Measurements from ENCODE around the gene NPPA.

The NPPA gene

DNA sequence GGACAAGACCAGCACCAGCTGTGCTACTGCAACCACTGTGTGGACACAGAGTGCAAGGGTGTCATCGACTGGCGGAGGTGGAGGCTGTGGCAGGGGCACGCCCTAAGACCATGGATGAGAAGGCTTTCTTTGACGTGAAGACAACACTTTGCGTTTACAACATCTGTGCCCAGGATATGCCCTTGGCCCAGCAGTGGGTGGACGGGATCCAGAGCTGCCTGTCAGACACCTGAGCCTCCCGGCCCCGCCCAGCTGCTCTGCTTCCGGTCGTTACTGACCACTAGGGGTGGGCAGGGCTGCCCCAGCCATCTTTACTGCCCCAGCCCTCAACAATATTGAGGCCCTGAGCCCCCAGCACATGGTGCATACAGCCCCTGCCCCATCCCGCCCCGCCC is 32.6 kb upstream of the NPPA start:
- Histone ChIP-seq H3K9me3 (ENCODE audit: insufficient read depth, low read depth, low read length) (peaks cover 4% of the 10 kb centered on the region), H3K4me1 (ENCODE audit: control insufficient read depth in 1 of 2, insufficient read depth in 2 of 2, low read length in 2 of 2) (peaks cover 8% of the 10 kb centered on the region in 2 experiments), H2AK5ac (ENCODE audit: low read length) (no peak overlapping the region), H3K4me2 (ENCODE audit: low read length) (no peak overlapping the region), H4K12ac (ENCODE audit: low read depth, low read length) (no peak overlapping the region), H3K23ac (ENCODE audit: low read length) (no peak overlapping the region), H2BK5ac (ENCODE audit: low read depth, low read length, poor library complexity) (no peak overlapping the region), H4K8ac (ENCODE audit: low read depth, low read length) (no peak overlapping the region), H4K91ac (ENCODE audit: low read depth, low read length) (no peak overlapping the region), H3K9ac (ENCODE audit: low read length) (no peak overlapping the region), H2AFZ (ENCODE audit: insufficient read depth, low read length, poor library complexity) (no peak overlapping the region), H2BK12ac (ENCODE audit: low read length) (no peak overlapping the region), H3K4ac (ENCODE audit: low read depth, low read length) (no peak overlapping the region), H3K79me2 (ENCODE audit: control insufficient read depth, insufficient read depth, low read length, poor library complexity) (no peaks in the 10 kb centered on the region), H3K36me3 (ENCODE audit: control insufficient read depth in 1 of 2, insufficient read depth in 2 of 2, low read length in 2 of 2) (no peaks in the 10 kb centered on the region), H3K27ac (ENCODE audit: low read depth, low read length) (no peak overlapping the region), H3K4me3 (ENCODE audit: low read depth, low read length) (no peak overlapping the region), H2BK120ac (ENCODE audit: insufficient read depth, low read length, poor library complexity) (no peak overlapping the region), H3K79me1 (ENCODE audit: low read length) (no peaks in the 10 kb centered on the region), H3K18ac (ENCODE audit: low read length) (no peak overlapping the region), H3K27me3 (ENCODE audit: insufficient read depth, low read length) (no peaks in the 10 kb centered on the region), H3K14ac (ENCODE audit: low read length) (no peak overlapping the region)
- DNase-seq = no peak
- WGBS (ENCODE audit: extremely low coverage, insufficient coverage, insufficient read length) = no CpG with 5 or more reads among the region's 12 CpGs

DNA sequence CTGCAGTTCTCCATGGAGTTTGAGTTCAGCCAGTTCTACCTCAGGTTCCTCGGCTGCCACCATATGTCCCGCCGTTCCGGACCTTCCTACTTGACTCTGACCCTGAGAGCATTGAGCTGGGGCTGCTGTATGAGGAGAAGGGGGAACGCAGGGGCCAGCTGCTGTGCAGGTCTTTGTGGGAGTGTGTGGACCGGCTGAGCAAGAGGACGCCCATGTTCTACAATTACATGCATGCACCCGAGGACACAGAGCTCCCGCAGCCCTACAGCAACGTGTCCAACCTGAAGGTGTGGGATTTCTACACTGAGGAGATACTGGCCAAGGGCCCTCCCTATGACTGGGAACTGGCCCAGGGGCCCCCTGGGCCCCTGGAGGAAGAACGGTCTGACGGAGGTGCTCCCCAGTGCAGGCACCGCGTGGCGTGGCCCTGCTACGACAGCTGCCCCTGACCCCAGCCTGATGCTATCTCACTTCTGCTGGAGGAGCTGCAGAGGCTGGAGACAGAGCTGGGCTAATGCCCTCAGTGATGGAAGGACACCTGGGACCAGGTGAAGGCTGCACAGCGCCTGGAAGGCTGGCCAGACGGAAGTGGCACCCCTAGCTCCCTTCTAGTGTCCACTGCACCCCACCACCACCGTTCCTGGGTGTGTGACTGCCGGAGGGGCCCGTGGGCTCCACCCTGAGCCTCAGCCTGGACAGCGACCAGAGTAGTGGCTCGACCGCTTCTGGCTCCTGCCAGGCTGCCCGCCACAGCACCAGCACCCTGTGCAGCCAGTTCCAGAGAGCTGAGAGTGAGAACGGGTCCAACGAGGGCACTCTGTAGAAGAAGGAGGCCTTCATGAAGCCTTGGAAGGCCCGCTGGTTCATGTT is 32.0 kb upstream of the NPPA start:
- no peak overlapping the region for H3K9ac ChIP-seq (ENCODE audit: low read length)
- no peak overlapping the region for H3K14ac ChIP-seq (ENCODE audit: low read length)
- H2BK12ac ChIP-seq (ENCODE audit: low read length) = no peak overlapping the region
- H2AFZ ChIP-seq (ENCODE audit: insufficient read depth, low read length, poor library complexity) = no peak overlapping the region
- peaks cover 8% of the 10 kb centered on the region in 2 experiments for H3K4me1 ChIP-seq (ENCODE audit: control insufficient read depth in 1 of 2, insufficient read depth in 2 of 2, low read length in 2 of 2)
- H3K4ac ChIP-seq (ENCODE audit: low read depth, low read length) = no peak overlapping the region
- H4K12ac ChIP-seq (ENCODE audit: low read depth, low read length) = no peak overlapping the region
- no peaks in the 10 kb centered on the region for H3K79me1 ChIP-seq (ENCODE audit: low read length)
- no peak for DNase-seq
- no peaks in the 10 kb centered on the region for H3K36me3 ChIP-seq (ENCODE audit: control insufficient read depth in 1 of 2, insufficient read depth in 2 of 2, low read length in 2 of 2)
- WGBS (ENCODE audit: extremely low coverage, insufficient coverage, insufficient read length) = no CpG with 5 or more reads among the region's 28 CpGs
- H3K4me2 ChIP-seq (ENCODE audit: low read length) = no peak overlapping the region
- H3K23ac ChIP-seq (ENCODE audit: low read length) = no peak overlapping the region
- no peak overlapping the region for H3K27ac ChIP-seq (ENCODE audit: low read depth, low read length)
- no peak overlapping the region for H3K18ac ChIP-seq (ENCODE audit: low read length)
- no peak overlapping the region for H2AK5ac ChIP-seq (ENCODE audit: low read length)
- no peak overlapping the region for H2BK120ac ChIP-seq (ENCODE audit: insufficient read depth, low read length, poor library complexity)
- no peaks in the 10 kb centered on the region for H3K79me2 ChIP-seq (ENCODE audit: control insufficient read depth, insufficient read depth, low read length, poor library complexity)
- H3K4me3 ChIP-seq (ENCODE audit: low read depth, low read length) = no peak overlapping the region
- H2BK5ac ChIP-seq (ENCODE audit: low read depth, low read length, poor library complexity) = no peak overlapping the region
- H3K27me3 ChIP-seq (ENCODE audit: insufficient read depth, low read length) = no peaks in the 10 kb centered on the region
- H4K91ac ChIP-seq (ENCODE audit: low read depth, low read length) = no peak overlapping the region
- H4K8ac ChIP-seq (ENCODE audit: low read depth, low read length) = no peak overlapping the region
- peaks cover 4% of the 10 kb centered on the region for H3K9me3 ChIP-seq (ENCODE audit: insufficient read depth, low read depth, low read length)

- no CpG with 5 or more reads among the region's 6 CpGs for WGBS (ENCODE audit: extremely low coverage, insufficient coverage, insufficient read length)
- no peak overlapping the region for H3K23ac ChIP-seq (ENCODE audit: low read length)
- no peaks in the 10 kb centered on the region for H3K36me3 ChIP-seq (ENCODE audit: control insufficient read depth in 1 of 2, insufficient read depth in 2 of 2, low read length in 2 of 2)
- no peaks in the 10 kb centered on the region for H3K27me3 ChIP-seq (ENCODE audit: insufficient read depth, low read length)
- H2BK5ac ChIP-seq (ENCODE audit: low read depth, low read length, poor library complexity) = no peak overlapping the region
- no peaks in the 10 kb centered on the region for H3K79me2 ChIP-seq (ENCODE audit: control insufficient read depth, insufficient read depth, low read length, poor library complexity)
- no peak overlapping the region for H2AK5ac ChIP-seq (ENCODE audit: low read length)
- H3K4ac ChIP-seq (ENCODE audit: low read depth, low read length) = no peak overlapping the region
- H3K79me1 ChIP-seq (ENCODE audit: low read length) = no peaks in the 10 kb centered on the region
- H2BK12ac ChIP-seq (ENCODE audit: low read length) = no peak overlapping the region
- peaks cover 8 to 10% of the 10 kb centered on the region in 2 experiments for H3K4me1 ChIP-seq (ENCODE audit: control insufficient read depth in 1 of 2, insufficient read depth in 2 of 2, low read length in 2 of 2)
- H4K8ac ChIP-seq (ENCODE audit: low read depth, low read length) = no peak overlapping the region
- no peak overlapping the region for H3K4me3 ChIP-seq (ENCODE audit: low read depth, low read length)
- no peak overlapping the region for H3K4me2 ChIP-seq (ENCODE audit: low read length)
- H3K18ac ChIP-seq (ENCODE audit: low read length) = no peak overlapping the region
- H3K9ac ChIP-seq (ENCODE audit: low read length) = no peak overlapping the region
- no peak overlapping the region for H3K14ac ChIP-seq (ENCODE audit: low read length)
- H2BK120ac ChIP-seq (ENCODE audit: insufficient read depth, low read length, poor library complexity) = no peak overlapping the region
- no peak overlapping the region for H3K27ac ChIP-seq (ENCODE audit: low read depth, low read length)
- no peak overlapping the region for H4K91ac ChIP-seq (ENCODE audit: low read depth, low read length)
- DNase-seq = no peak
- H3K9me3 ChIP-seq (ENCODE audit: insufficient read depth, low read depth, low read length) = peaks cover 4% of the 10 kb centered on the region
- no peak overlapping the region for H4K12ac ChIP-seq (ENCODE audit: low read depth, low read length)
- H2AFZ ChIP-seq (ENCODE audit: insufficient read depth, low read length, poor library complexity) = no peak overlapping the region
Observed at GRCh38 chr1:11878891-11879190, 31.3 kb upstream of the NPPA start.

GRCh38 chr1:11878081-11878890 is 30.7 kb upstream of the NPPA start:
- H2AK5ac ChIP-seq (ENCODE audit: low read length) = no peak overlapping the region
- H3K4me2 ChIP-seq (ENCODE audit: low read length) = no peak overlapping the region
- no peak overlapping the region for H4K8ac ChIP-seq (ENCODE audit: low read depth, low read length)
- no peak overlapping the region for H4K12ac ChIP-seq (ENCODE audit: low read depth, low read length)
- H2BK12ac ChIP-seq (ENCODE audit: low read length) = no peak overlapping the region
- no peak overlapping the region for H4K91ac ChIP-seq (ENCODE audit: low read depth, low read length)
- peaks cover 4% of the 10 kb centered on the region for H3K9me3 ChIP-seq (ENCODE audit: insufficient read depth, low read depth, low read length)
- H3K14ac ChIP-seq (ENCODE audit: low read length) = no peak overlapping the region
- no peaks in the 10 kb centered on the region for H3K79me2 ChIP-seq (ENCODE audit: control insufficient read depth, insufficient read depth, low read length, poor library complexity)
- no peak overlapping the region for H3K4me3 ChIP-seq (ENCODE audit: low read depth, low read length)
- DNase-seq = no peak
- no peaks in the 10 kb centered on the region for H3K27me3 ChIP-seq (ENCODE audit: insufficient read depth, low read length)
- no peak overlapping the region for H2AFZ ChIP-seq (ENCODE audit: insufficient read depth, low read length, poor library complexity)
- WGBS (ENCODE audit: extremely low coverage, insufficient coverage, insufficient read length) = no CpG with 5 or more reads among the region's 31 CpGs
- no peaks in the 10 kb centered on the region for H3K79me1 ChIP-seq (ENCODE audit: low read length)
- no peak overlapping the region for H3K4ac ChIP-seq (ENCODE audit: low read depth, low read length)
- no peak overlapping the region for H3K27ac ChIP-seq (ENCODE audit: low read depth, low read length)
- no peak overlapping the region for H2BK120ac ChIP-seq (ENCODE audit: insufficient read depth, low read length, poor library complexity)
- H3K18ac ChIP-seq (ENCODE audit: low read length) = no peak overlapping the region
- H3K23ac ChIP-seq (ENCODE audit: low read length) = no peak overlapping the region
- no peak overlapping the region for H2BK5ac ChIP-seq (ENCODE audit: low read depth, low read length, poor library complexity)
- H3K9ac ChIP-seq (ENCODE audit: low read length) = no peak overlapping the region
- H3K36me3 ChIP-seq (ENCODE audit: control insufficient read depth in 1 of 2, insufficient read depth in 2 of 2, low read length in 2 of 2) = no peaks in the 10 kb centered on the region
- H3K4me1 ChIP-seq (ENCODE audit: control insufficient read depth in 1 of 2, insufficient read depth in 2 of 2, low read length in 2 of 2) = peaks cover 7 to 10% of the 10 kb centered on the region in 2 experiments
